Activated CD4-positive, alpha-beta T cell treated with anti-CD3 and anti-CD28 coated beads for 36 hours (primary cell): ENCODE results near the gene TREX2. TPM values are rescaled to one million over a fixed set of nuclear protein-coding genes. Genes with fewer than 3 reads are reported as not detected.

Experiments
- ATAC-seq: fragments of 200-7000 bp; cut with Tn5 transposase; one replicate; pipeline ENCODE4 v1.10.0; 2021; ENCODE audit warnings: mild to moderate bottlenecking, moderate library complexity
- CTCF ChIA-PET: fragments of 350-600 bp; sonication (Branson Sonifier 250); formaldehyde crosslinking; loops from one replicate; lab custom pipeline; 2021; ENCODE audit warnings: antibody characterized with exemption; lab: Charles Lee
- POLR2A ChIA-PET: fragments of 350-600 bp; sonication (Branson Sonifier 250); formaldehyde crosslinking; loops from one replicate; lab custom pipeline; 2021; ENCODE audit warnings: antibody characterized with exemption, inconsistent platforms; lab: Charles Lee
- DNase-seq: peaks from one replicate; pipeline ENCODE4 v3.0.0-alpha.2; 2020
- H3K27ac Mint-ChIP-seq: one replicate; pipeline ENCODE4 v1.8.0; 2021; ENCODE audit warnings: mixed read lengths
- H3K27me3 Mint-ChIP-seq: one replicate; pipeline ENCODE4 v1.8.0; 2021; ENCODE audit warnings: mixed read lengths
- H3K36me3 Mint-ChIP-seq: one replicate; pipeline ENCODE4 v1.8.0; 2021; ENCODE audit warnings: low read depth, mixed read lengths
- H3K4me1 Mint-ChIP-seq: one replicate; pipeline ENCODE4 v1.8.0; 2021; ENCODE audit warnings: mixed read lengths
- H3K4me3 Mint-ChIP-seq: one replicate; pipeline ENCODE4 v1.8.0; 2021; ENCODE audit warnings: mild to moderate bottlenecking, moderate library complexity, mixed read lengths
- H3K9me3 Mint-ChIP-seq: one replicate; pipeline ENCODE4 v1.8.0; 2021; ENCODE audit warnings: low read depth, mixed read lengths
- intact Hi-C, 2 experiments: fragments of 100-400 bp; cut with DNase I in 1 of 2; cut with micrococcal nuclease in 1 of 2; formaldehyde crosslinking; loops; one replicate each; pipeline versions ENCODE4 v1.14.2 to v1.15.1; 2022 to 2024; cut with DNase I, micrococcal nuclease
- total RNA-seq, 2 experiments: library from RNA; stranded (reverse); gene quantifications; one replicate each; pipeline ENCODE4 v1.2.3, GENCODE V29; 2021

The TREX2 gene
- total RNA-seq, 2 experiments from 2014 or later = 0.91 to 1.1 TPM

DNA sequence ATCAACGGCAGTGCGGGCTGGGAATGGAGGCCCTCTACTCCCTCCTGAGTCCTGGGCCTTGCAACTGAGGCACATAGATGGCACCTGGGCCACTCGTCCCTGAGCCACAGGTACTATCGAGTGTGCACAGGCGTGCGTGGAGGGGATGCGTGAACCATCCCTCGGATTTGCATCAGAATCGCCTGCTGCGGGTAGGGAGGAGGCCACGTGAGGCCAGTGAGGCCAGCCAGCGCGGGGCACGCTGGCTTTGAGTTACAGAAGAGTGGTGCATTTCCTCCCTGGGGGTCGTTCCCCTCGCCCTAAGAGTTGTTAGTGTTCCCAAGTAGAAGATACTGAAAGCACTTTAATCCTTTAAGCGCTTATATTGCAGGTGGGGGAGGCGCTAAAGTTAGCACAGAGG is 24.0 kb downstream of the TREX2 start:
- intact Hi-C loops = no loop called here
- no peaks in the 10 kb centered on the region for H3K9me3 Mint-ChIP-seq

DNA sequence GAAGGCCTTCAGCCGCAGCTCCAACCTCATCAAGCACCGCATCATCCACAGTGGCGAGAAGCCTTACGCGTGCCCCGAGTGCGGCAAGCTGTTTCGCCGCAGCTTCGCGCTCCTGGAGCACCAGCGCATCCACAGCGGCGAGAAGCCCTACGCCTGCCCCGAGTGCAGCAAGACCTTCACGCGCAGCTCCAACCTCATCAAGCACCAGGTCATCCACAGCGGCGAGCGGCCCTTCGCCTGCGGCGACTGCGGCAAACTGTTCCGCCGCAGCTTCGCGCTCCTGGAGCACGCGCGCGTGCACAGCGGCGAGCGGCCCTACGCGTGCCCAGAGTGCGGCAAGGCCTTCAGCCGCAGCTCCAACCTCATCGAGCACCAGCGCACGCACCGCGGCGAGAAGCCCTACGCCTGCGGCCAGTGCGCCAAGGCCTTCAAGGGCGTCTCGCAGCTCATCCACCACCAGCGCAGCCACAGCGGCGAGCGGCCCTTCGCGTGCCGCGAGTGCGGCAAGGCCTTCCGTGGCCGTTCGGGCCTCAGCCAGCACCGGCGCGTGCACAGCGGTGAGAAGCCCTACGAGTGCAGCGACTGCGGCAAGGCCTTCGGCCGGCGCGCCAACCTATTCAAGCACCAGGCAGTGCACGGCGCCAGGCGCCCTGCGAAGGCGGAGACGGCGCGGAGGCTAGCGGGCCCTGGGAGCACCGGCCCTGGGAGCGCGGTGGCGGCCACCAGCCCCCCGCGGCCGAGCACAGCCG is 24.8 kb downstream of the TREX2 start:
- ChIA-PET CTCF (no interaction called here), POLR2A (no interaction called here)
- no peak overlapping the region for H3K4me3 Mint-ChIP-seq
- no peaks in the 10 kb centered on the region for H3K9me3 Mint-ChIP-seq
- H3K4me1 Mint-ChIP-seq = no peaks in the 10 kb centered on the region
- DNase-seq (no peak), ATAC-seq (no peak)
- H3K27ac Mint-ChIP-seq = no peak overlapping the region
- intact Hi-C loops = no loop called here
- H3K27me3 Mint-ChIP-seq = no peaks in the 10 kb centered on the region
- H3K36me3 Mint-ChIP-seq = no peaks in the 10 kb centered on the region

More for the DNA sequence above, 24.0 kb downstream of the TREX2 start:
- H3K27me3 Mint-ChIP-seq = no peaks in the 10 kb centered on the region
- CTCF ChIA-PET = no interaction called here
- POLR2A ChIA-PET = no interaction called here
- H3K4me3 Mint-ChIP-seq = no peak overlapping the region
- DNase-seq (no peak), ATAC-seq (no peak)
- no peaks in the 10 kb centered on the region for H3K4me1 Mint-ChIP-seq
- no peaks in the 10 kb centered on the region for H3K36me3 Mint-ChIP-seq
- no peak overlapping the region for H3K27ac Mint-ChIP-seq

DNA sequence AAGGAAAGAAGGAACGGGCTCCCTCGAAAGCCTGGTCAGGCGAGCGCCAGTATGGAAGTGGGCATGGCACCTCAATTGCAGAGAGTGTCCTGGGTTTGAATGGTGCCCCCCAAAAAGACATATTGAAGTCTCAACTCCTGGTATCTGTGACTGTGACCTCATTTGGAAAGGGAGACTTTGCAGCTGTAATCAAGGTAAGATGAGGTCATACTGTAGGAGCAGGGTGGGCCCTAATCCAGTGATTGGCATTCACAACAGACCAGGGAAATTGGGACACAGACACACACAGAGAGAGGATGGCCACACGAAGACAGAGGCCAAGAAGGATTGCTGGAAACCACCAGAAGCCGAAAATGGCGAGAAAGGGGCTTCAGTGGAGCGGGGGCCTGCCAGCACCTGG is 28.2 kb downstream of the TREX2 start:
- ATAC-seq (no peak), DNase-seq (no peak)
- Mint-ChIP-seq H3K4me3 (no peak overlapping the region), H3K36me3 (no peaks in the 10 kb centered on the region), H3K4me1 (no peaks in the 10 kb centered on the region), H3K27me3 (no peaks in the 10 kb centered on the region), H3K9me3 (no peaks in the 10 kb centered on the region), H3K27ac (no peak overlapping the region)
- intact Hi-C loops = no loop called here
- POLR2A ChIA-PET = no interaction called here
- CTCF ChIA-PET = interaction anchor here (0.7 kb wide), 1 partner anchor 83 kb away, joined by 3 read pairs; the partner anchor contains the start of gene ZNF275

DNA sequence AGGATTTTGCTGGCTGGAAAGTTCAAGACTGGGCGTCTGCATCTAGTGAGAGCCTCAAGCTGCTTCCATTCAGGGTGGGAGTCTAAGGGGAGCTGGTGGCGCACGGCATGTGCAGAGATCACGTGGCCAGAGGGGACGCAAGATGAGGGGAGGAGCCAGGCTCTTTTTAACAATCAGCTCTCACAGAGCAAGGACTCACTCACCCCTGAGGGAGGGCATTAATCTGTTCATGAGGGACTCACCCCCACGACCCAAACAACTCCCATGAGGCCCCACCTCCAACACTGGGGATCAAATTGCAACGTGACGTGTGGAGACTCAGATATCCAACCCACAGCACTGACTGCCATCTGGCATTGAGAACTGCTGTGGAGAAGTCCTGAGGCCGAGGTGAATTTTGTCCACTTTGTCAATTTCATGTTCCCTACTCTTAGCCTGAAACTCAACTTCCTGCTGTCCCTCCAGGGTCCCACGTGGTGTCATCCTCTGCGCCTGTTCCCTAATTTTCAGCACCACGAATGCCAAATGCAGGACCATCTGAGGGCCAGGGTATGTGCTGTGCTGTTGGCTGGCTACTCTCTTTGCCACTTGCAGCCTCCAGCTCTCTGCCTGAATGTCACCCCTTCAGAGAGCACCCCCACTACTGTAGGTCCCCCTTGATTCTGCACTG is 28.9 kb downstream of the TREX2 start:
- Mint-ChIP-seq H3K27ac (no peak overlapping the region), H3K9me3 (no peaks in the 10 kb centered on the region), H3K4me3 (no peak overlapping the region), H3K36me3 (no peaks in the 10 kb centered on the region), H3K27me3 (no peaks in the 10 kb centered on the region), H3K4me1 (peaks cover 6% of the 10 kb centered on the region)
- DNase-seq (no peak), ATAC-seq (no peak)
- ChIA-PET CTCF (no interaction called here), POLR2A (no interaction called here)
- intact Hi-C loops = no loop called here

DNA sequence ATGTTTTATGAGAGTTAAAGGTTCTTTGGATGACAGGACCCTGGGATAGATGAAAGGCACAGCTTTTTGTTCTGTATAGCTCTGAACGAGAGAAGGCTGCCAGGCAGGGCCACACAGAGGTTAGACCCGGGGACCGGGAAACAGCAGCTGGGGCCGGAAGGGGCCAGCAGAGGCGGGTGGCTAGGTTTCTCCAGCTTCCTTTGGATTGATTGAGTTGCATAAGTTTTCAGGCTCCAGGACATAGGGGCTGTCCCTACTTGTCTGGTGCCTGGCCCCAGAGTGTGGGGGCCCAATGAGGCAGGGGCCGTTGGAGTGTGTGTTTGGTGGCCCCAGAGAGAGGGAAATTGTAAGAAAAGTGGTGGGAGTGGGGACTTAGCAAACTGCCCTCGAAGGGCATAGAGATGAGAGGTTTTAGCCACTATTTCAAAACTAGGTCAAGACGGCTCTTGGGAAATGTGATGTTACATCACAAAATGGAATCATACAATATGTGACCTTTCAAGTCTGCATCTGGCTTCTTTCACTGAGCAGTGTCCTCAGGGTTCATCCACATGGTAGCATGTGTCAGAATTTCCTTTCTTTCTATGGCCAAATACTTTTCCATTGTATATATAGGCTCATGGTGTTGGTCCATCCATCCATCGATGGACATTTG is 30.9 kb downstream of the TREX2 start:
- CTCF ChIA-PET = no interaction called here
- H3K27me3 Mint-ChIP-seq = no peaks in the 10 kb centered on the region
- no peaks in the 10 kb centered on the region for H3K9me3 Mint-ChIP-seq
- no peaks in the 10 kb centered on the region for H3K36me3 Mint-ChIP-seq
- intact Hi-C loops = loop anchor here in 1 of 2 experiments (5.0 kb wide), 1 partner anchor 473 kb away; no protein-coding TSS in a partner anchor
- no peak for DNase-seq
- peaks cover 7% of the 10 kb centered on the region for H3K4me1 Mint-ChIP-seq
- no peak for ATAC-seq
- POLR2A ChIA-PET = no interaction called here
- H3K27ac Mint-ChIP-seq = no peak overlapping the region
- H3K4me3 Mint-ChIP-seq = no peak overlapping the region

DNA sequence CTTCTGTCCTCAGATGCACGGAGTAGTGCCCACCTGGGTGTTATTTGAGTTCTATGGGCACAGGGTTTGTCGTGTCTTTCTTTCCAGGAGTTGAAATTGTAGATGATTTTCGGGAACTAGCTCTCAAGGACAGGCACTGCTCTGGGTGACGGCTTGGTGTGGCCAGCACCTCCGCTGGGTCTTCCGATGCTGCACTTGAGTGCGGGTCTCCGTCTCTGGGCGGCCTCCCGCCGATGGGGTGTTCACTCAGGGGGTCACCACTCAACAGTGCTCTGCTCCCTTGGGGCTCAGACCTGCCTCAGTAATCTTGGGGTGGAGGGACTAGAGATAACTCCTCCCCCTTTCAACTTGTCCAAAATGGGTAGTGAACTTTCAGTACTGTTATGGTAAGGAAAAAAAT is 32.1 kb downstream of the TREX2 start:
- CTCF ChIA-PET = no interaction called here

DNA sequence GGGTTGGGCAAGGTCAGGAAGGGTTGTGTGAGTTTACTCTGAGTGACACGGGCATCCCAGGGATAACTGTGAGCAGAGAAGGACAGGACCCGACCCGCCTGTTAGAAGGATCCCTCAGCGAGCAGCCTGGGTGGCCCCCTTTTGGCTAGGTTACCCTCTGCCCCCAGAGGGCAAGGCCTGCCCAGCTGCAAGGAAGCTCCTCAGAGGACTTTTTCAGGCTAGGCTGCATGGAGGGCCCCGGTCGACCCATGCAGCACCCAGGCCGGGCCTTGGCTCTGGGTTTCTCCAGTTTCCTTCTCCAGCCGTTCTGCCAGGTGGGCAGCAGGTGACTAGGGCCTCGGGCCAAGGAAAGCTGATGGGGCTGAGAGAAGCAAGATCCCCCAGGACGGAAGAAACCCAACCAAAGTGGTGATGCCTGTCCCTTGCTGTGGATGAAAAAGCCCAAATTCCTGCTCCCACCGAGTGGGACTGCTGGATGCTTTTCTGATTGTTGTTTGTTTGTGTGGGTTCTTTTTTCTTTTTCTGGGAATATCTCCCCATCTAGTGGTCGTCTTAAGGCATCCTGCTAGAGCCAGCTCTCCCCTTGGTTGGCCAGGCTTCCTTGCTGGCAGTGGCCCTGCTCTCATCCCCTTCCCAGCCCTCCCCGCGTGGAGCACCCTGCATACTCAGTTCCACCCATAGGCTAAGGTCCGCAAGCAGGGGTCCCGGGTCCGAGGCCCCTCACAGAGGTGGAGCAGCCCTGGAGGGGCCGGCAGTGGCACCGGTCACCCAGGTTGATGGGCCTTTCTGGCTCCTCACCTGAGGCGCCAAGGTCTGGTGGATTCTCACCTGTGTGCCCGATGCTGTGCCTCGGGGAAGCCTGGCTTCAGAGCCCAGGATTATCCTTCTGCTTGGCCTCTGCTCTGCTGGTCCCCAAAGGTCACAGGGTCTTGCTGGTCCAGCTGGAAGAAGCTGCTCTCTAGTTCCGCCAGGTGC is 32.8 kb downstream of the TREX2 start:
- ATAC-seq (no peak), DNase-seq (no peak)
- Mint-ChIP-seq H3K27ac (no peak overlapping the region), H3K27me3 (no peaks in the 10 kb centered on the region), H3K4me3 (no peak overlapping the region), H3K9me3 (no peaks in the 10 kb centered on the region), H3K4me1 (peaks cover 7% of the 10 kb centered on the region), H3K36me3 (no peaks in the 10 kb centered on the region)
- intact Hi-C loops = loop anchor here in 1 of 2 experiments (5.0 kb wide), 1 partner anchor 471 kb away; no protein-coding TSS in a partner anchor
- POLR2A ChIA-PET = no interaction called here
- CTCF ChIA-PET = no interaction called here

More for the DNA sequence above, 32.1 kb downstream of the TREX2 start:
- Mint-ChIP-seq H3K27me3 (no peaks in the 10 kb centered on the region), H3K4me1 (peaks cover 7% of the 10 kb centered on the region), H3K27ac (no peak overlapping the region), H3K36me3 (no peaks in the 10 kb centered on the region), H3K4me3 (no peak overlapping the region), H3K9me3 (no peaks in the 10 kb centered on the region)
- intact Hi-C loops = loop anchor here in 1 of 2 experiments (5.0 kb wide), 1 partner anchor 471 kb away; no protein-coding TSS in a partner anchor
- ATAC-seq (no peak), DNase-seq (no peak)
- POLR2A ChIA-PET = no interaction called here

DNA sequence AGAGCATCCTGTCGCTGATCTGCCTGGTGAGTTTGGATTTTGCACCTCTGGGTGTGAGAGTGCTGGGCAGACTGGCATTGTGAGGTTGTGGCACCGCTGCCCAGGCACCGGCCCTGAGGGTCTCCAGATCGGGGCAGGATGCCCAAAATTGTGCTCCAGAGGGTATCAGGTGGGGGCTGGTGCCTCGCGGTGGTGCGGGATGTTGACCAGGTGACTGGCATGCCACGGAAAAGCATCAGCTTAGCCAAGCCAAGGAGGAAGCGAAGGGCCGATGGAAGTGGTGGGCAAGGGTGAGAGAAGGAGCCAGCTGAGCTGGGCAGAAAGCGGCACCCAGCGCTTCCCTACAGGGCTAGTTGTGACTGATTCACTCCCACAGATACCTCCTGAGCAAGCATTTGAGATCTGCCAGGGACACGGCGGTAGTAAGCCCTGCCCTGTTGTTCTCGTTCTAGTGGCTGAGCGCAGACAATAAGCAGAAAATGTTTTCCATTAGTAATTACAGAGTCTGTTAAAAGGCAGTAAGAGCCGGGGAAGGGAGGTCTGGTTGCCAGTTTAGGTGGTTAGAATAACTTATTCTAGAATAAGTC is 33.8 kb downstream of the TREX2 start:
- Mint-ChIP-seq H3K9me3 (no peaks in the 10 kb centered on the region), H3K4me3 (peak overlapping the region; percentile 64), H3K27ac (no peak overlapping the region), H3K27me3 (no peaks in the 10 kb centered on the region), H3K36me3 (no peaks in the 10 kb centered on the region), H3K4me1 (peaks cover 7% of the 10 kb centered on the region)
- POLR2A ChIA-PET = no interaction called here
- CTCF ChIA-PET = interaction anchor here (0.6 kb wide), 1 partner anchor 14 kb away, joined by 3 read pairs; no protein-coding TSS in a partner anchor
- DNase-seq = no peak
- no peak for ATAC-seq
- intact Hi-C loops = loop anchor here in 1 of 2 experiments (2.0 to 5.0 kb wide), 2 partner anchors 59 to 470 kb away; partner anchors contain the start of gene HAUS7

DNA sequence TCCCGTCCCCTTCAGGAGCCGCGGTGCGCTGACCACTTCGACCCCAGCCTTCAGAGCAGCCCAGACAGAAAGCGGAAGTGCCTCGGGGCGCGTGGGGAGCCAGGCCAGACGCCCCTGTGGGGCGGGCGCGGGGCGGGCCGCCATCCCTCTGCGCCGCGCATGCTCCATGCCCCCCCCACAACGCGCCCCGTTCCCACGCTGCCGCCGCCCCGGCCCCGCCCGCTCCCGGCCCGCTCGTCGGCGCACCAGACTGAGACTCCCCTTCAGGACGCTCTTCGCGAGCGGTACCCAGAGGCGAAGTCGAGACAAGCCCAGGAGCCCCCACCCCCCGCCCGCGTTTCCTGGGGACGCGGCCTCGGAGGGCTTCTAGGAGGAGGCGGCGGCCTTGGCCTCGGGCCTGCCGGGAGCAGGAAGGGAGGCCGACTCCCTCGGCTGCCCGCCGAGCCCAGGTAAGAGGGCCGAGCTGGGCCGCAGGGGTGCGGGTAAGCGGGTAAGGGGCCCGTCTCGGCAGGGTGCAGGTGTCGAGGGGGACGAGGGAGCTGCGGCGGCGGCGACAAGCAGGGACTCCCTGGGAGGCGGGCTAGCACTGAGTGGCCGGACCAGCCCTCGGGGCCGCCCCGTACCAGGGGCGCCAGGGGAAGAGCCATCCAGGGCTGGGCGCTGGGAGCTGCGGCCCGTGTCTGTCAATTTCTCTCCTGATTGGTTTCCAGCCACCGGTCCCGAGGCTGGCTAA is 34.4 kb downstream of the TREX2 start, which contains the start of gene ZFP92:
TSS of gene ZFP92 (plus strand) at position 218 of the 733 bp plus-strand sequence. CDS start 6,851 bp downstream, outside the sequence.
- POLR2A ChIA-PET = no interaction called here
- intact Hi-C loops = loop anchor here in 1 of 2 experiments (2.0 to 5.0 kb wide), 2 partner anchors 59 to 469 kb away; partner anchors contain the start of gene HAUS7
- Mint-ChIP-seq H3K27ac (no peak within 1 kb of the TSS), H3K36me3 (no peaks in the 10 kb centered on the region), H3K27me3 (no peaks in the 10 kb centered on the region), H3K9me3 (no peaks in the 10 kb centered on the region), H3K4me3 (peak within 1 kb of the TSS; percentile 64), H3K4me1 (peaks cover 7% of the 10 kb centered on the region)
- CTCF ChIA-PET = interaction anchor here (0.6 kb wide), 1 partner anchor 14 kb away, joined by 3 read pairs; no protein-coding TSS in a partner anchor
- ATAC-seq (peak; percentile 68), DNase-seq (peak; percentile 42)

DNA sequence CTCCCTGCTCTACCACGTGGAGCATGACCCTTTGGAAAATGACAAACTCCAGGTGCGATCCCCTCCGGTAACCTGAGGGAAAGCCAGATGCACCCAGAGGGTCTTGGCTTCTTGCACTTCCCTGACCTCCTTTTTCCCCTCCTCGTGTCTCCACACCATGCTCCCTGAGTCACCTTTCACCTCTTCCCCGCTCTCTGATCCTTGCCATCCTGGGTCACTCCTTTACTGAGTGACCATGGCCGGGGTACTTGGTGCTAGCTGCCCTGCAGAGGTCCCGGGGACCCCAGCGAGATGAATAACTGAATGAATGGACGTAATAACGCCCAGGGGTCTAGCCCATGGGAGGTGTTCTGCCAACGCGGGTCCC is 35.0 kb downstream of the TREX2 start:
- intact Hi-C loops = loop anchor here in 1 of 2 experiments (2.0 to 5.0 kb wide), 2 partner anchors 60 to 469 kb away; partner anchors contain the start of gene HAUS7
- POLR2A ChIA-PET = no interaction called here
- H3K4me3 Mint-ChIP-seq = peak overlapping the region; percentile 59

More for the DNA sequence above, 35.0 kb downstream of the TREX2 start:
- Mint-ChIP-seq H3K27ac (no peak overlapping the region), H3K9me3 (no peaks in the 10 kb centered on the region), H3K27me3 (no peaks in the 10 kb centered on the region), H3K4me1 (peaks cover 7% of the 10 kb centered on the region), H3K36me3 (no peaks in the 10 kb centered on the region)
- no peak for ATAC-seq
- DNase-seq = no peak
- CTCF ChIA-PET = no interaction called here
